GM06990 (cell line): ENCODE measurements around the gene ZNF692.
A peak's percentile ranks its signal among the peaks of the same experiment; 100 is the strongest.
"Not testable (repeated sequence)": the region's sequence is repeated elsewhere in the genome, so short reads cannot be mapped to it uniquely, and the experiment has no call there.

ENCODE experiments used
- DNase-seq: peaks from one replicate; pipeline ENCODE4 v3.0.0-alpha.2; 2011; ENCODE audit not compliant: insufficient read length; ENCODE audit errors: extremely low read depth
- H3K27me3 ChIP-seq: replicated peaks from 2 replicates; pipeline ENCODE4 v1.6.0; 2011; ENCODE audit warnings: low read length; ENCODE audit not compliant: control insufficient read depth, insufficient read depth
- H3K36me3 ChIP-seq: 2 replicates; pipeline ENCODE4 v1.5.1; 2011; ENCODE audit warnings: low read length; ENCODE audit not compliant: control insufficient read depth, insufficient read depth
- H3K4me3 ChIP-seq: replicated peaks from 2 replicates; pipeline ENCODE4 v1.5.1; 2011; ENCODE audit warnings: low read depth, mild to moderate bottlenecking, control low read depth, low read length
- CTCF ChIP-seq: IDR thresholded peaks from 2 replicates; pipeline ENCODE4 v1.5.1; 2011; ENCODE audit warnings: low read length, control low read depth, mild to moderate bottlenecking, inconsistent platforms; ENCODE audit not compliant: insufficient read depth, poor library complexity, severe bottlenecking

Gene ZNF692

GRCh38 chr1:248884632-248885295 is 25.9 kb upstream of the ZNF692 start:
- DNase-seq, result no peak
- Histone ChIP-seq H3K27me3 (no peaks in the 10 kb centered on the region), H3K36me3 (no peaks in the 10 kb centered on the region), H3K4me3 (no peak overlapping the region)
- no peak for TF ChIP-seq CTCF

GRCh38 chr1:248882427-248882826 is 23.5 kb upstream of the ZNF692 start:
- H3K4me3 ChIP-seq, DNase-seq, H3K27me3 ChIP-seq, H3K36me3 ChIP-seq: not testable (repeated sequence)

- H3K4me3 ChIP-seq, result no peak overlapping the region
- no peaks in the 10 kb centered on the region for H3K36me3 ChIP-seq
- DNase-seq, result no peak
- TF ChIP-seq CTCF, result no peak
- no peaks in the 10 kb centered on the region for H3K27me3 ChIP-seq
Observed at GRCh38 chr1:248881261-248881660, 22.4 kb upstream of the ZNF692 start.

GRCh38 chr1:248873993-248874533 is 15.2 kb upstream of the ZNF692 start:
- peak; percentile 87 for DNase-seq
- H3K27me3 ChIP-seq, result no peaks in the 10 kb centered on the region
- H3K4me3 ChIP-seq, result peak overlapping the region; percentile 49
- TF ChIP-seq CTCF, result no peak
- H3K36me3 ChIP-seq, result no peaks in the 10 kb centered on the region

- Histone ChIP-seq H3K36me3 (no peaks in the 10 kb centered on the region), H3K27me3 (no peaks in the 10 kb centered on the region)
- DNase-seq, result peak; percentile 95
Observed at GRCh38 chr1:248873409-248873992, 14.6 kb upstream of the ZNF692 start.

More at GRCh38 chr1:248873409-248873992, 14.6 kb upstream of the ZNF692 start:
- peak overlapping the region; percentile 73 for H3K4me3 ChIP-seq
- no peak for TF ChIP-seq CTCF
